ENCODE measurements around the gene ITPKC.

Gene ITPKC

GRCh38 chr19:40716482-40717324 lies at the start of gene ITPKC, which contains the start of gene COQ8B:
TSS of gene ITPKC (plus strand) at chr19:40717112. CDS start at chr19:40717136, 24 bp downstream.
TSS of gene COQ8B (minus strand) at chr19:40716886. CDS start at chr19:40714632, 2,254 bp downstream.
- H3K27ac ChIP-seq: peak within 1 kb of the TSS; percentile 100
- no peak for TF ChIP-seq CTCF (conservative IDR thresholded peaks at IDR 0.05; ENCODE audit: low read depth)
- ChIA-PET POLR2A (ENCODE audit: low non-redundant PET) (interaction anchor here (0.6 to 0.9 kb wide), 4 partner anchors 8 to 37 kb away, joined by 3 to 10 read pairs (median 3); partner anchors contain the start of gene ACTMAP), CTCF (no interaction called here)
- peak; percentile 92 for DNase-seq (ENCODE audit: low spot score)

GRCh38 chr19:40667602-40668001 lies 49.3 kb upstream of the ITPKC start:
- no peak for DNase-seq (ENCODE audit: low spot score)
- no peak for TF ChIP-seq CTCF (conservative IDR thresholded peaks at IDR 0.05; ENCODE audit: low read depth)
- CTCF ChIA-PET: interaction anchor here (0.5 kb wide), 1 partner anchor 479 kb away, joined by 3 read pairs; no protein-coding TSS in a partner anchor
- peak overlapping the region; percentile 72 for H3K27ac ChIP-seq
- POLR2A ChIA-PET (ENCODE audit: low non-redundant PET): interaction anchor here (0.6 kb wide), 1 partner anchor 53 kb away, joined by 3 read pairs; no protein-coding TSS in a partner anchor

- ChIA-PET CTCF (no interaction called here), POLR2A (ENCODE audit: low non-redundant PET) (no interaction called here)
- TF ChIP-seq CTCF (conservative IDR thresholded peaks at IDR 0.05; ENCODE audit: low read depth): no peak
- H3K27ac ChIP-seq: no peak overlapping the region
- DNase-seq (ENCODE audit: low spot score): no peak
Measured at GRCh38 chr19:40668991-40669614, 47.8 kb upstream of the ITPKC start.

GRCh38 chr19:40671404-40671803 lies 45.5 kb upstream of the ITPKC start:
- CTCF ChIA-PET: interaction anchor here (0.6 kb wide), 1 partner anchor 36 kb away, joined by 3 read pairs; no protein-coding TSS in a partner anchor
- DNase-seq (ENCODE audit: low spot score): no peak
- POLR2A ChIA-PET (ENCODE audit: low non-redundant PET): interaction anchor here (0.7 kb wide), 1 partner anchor 106 kb away, joined by 6 read pairs; the partner anchor contains the start of gene RAB4B
- peak overlapping the region; percentile 13 for H3K27ac ChIP-seq
- TF ChIP-seq CTCF (conservative IDR thresholded peaks at IDR 0.05; ENCODE audit: low read depth): no peak

- no peak for TF ChIP-seq CTCF (conservative IDR thresholded peaks at IDR 0.05; ENCODE audit: low read depth)
- ChIA-PET POLR2A (ENCODE audit: low non-redundant PET) (interaction anchor here (0.7 kb wide), 1 partner anchor 106 kb away, joined by 6 read pairs; the partner anchor contains the start of gene RAB4B), CTCF (interaction anchor here (0.6 kb wide), 1 partner anchor 37 kb away, joined by 3 read pairs; no protein-coding TSS in a partner anchor)
- H3K27ac ChIP-seq: peak overlapping the region; percentile 13
- DNase-seq (ENCODE audit: low spot score): no peak
Measured at GRCh38 chr19:40672038-40672437, 44.9 kb upstream of the ITPKC start.

GRCh38 chr19:40672573-40673299 lies 44.2 kb upstream of the ITPKC start:
- no peak for TF ChIP-seq CTCF (conservative IDR thresholded peaks at IDR 0.05; ENCODE audit: low read depth)
- ChIA-PET CTCF (no interaction called here), POLR2A (ENCODE audit: low non-redundant PET) (no interaction called here)
- H3K27ac ChIP-seq: no peak overlapping the region
- DNase-seq (ENCODE audit: low spot score): no peak
